ENCODE measurements around the gene ACAA1. TPM values are rescaled to one million over a fixed set of nuclear protein-coding genes. Genes with fewer than 3 reads are reported as not detected.
"Not testable (repeated sequence)": the region's sequence is repeated elsewhere in the genome, so short reads cannot be mapped to it uniquely, and the experiment has no call there.

The ACAA1 gene
- total and polyA plus RNA-seq, 2 experiments from 2014 or later = 141 to 250 TPM

- TF ChIP-seq EZH2 (IDR thresholded peaks at IDR 0.05; ENCODE audit: borderline replicate concordance) = no peak
- TF ChIP-seq CTCF (IDR thresholded peaks at IDR 0.05; ENCODE audit: poor library complexity) = no peak
- WGBS (ENCODE audit: low lambda C conversion rate, missing lambda C conversion rate) = 95% methylated on average over 13 of the region's 13 CpGs
- no peak overlapping the region for H3K27ac ChIP-seq
- H2AFZ ChIP-seq = no peak overlapping the region
- H3K27me3 ChIP-seq = no peaks in the 10 kb centered on the region
- no peaks in the 10 kb centered on the region for H3K4me1 ChIP-seq (ENCODE audit: insufficient read depth)
- no peaks in the 10 kb centered on the region for H3K9me3 ChIP-seq (ENCODE audit: low read depth)
- no peak for DNase-seq (ENCODE audit: low spot score)
- no peak overlapping the region for H3K4me3 ChIP-seq
- no peaks in the 10 kb centered on the region for H3K36me3 ChIP-seq (replicated peaks; ENCODE audit: insufficient read depth, low read depth)
- no peak overlapping the region for H3K4me2 ChIP-seq
- no peaks in the 10 kb centered on the region for H3K79me2 ChIP-seq
- H3K9me2 ChIP-seq (replicated peaks; ENCODE audit: insufficient read depth) = no peaks in the 10 kb centered on the region
- no peaks in the 10 kb centered on the region for H4K20me1 ChIP-seq (ENCODE audit: insufficient read depth, poor library complexity, severe bottlenecking)
Observed at GRCh38 chr3:38083871-38084333, 53.0 kb downstream of the ACAA1 start.

- not testable (repeated sequence) for H3K27ac ChIP-seq
Observed at GRCh38 chr3:38083254-38083653, 53.7 kb downstream of the ACAA1 start.

GRCh38 chr3:38082296-38082695 is 54.6 kb downstream of the ACAA1 start:
- not testable (repeated sequence) for H3K27ac ChIP-seq; H3K4me2 ChIP-seq; H3K9me3 ChIP-seq (ENCODE audit: low read depth); DNase-seq (ENCODE audit: low spot score); H3K4me1 ChIP-seq (ENCODE audit: insufficient read depth); H3K79me2 ChIP-seq; H3K9me2 ChIP-seq (replicated peaks; ENCODE audit: insufficient read depth); H3K36me3 ChIP-seq (replicated peaks; ENCODE audit: insufficient read depth, low read depth); H4K20me1 ChIP-seq (ENCODE audit: insufficient read depth, poor library complexity, severe bottlenecking); H3K27me3 ChIP-seq; H3K4me3 ChIP-seq; H2AFZ ChIP-seq
- WGBS (ENCODE audit: low lambda C conversion rate, missing lambda C conversion rate) = 94% methylated on average over 12 of the region's 16 CpGs

More at GRCh38 chr3:38083254-38083653, 53.7 kb downstream of the ACAA1 start:
- H3K79me2 ChIP-seq; H3K9me2 ChIP-seq (replicated peaks; ENCODE audit: insufficient read depth); H3K4me3 ChIP-seq; H3K4me2 ChIP-seq; H3K27me3 ChIP-seq; H3K9me3 ChIP-seq (ENCODE audit: low read depth); H3K4me1 ChIP-seq (ENCODE audit: insufficient read depth); DNase-seq (ENCODE audit: low spot score); H3K36me3 ChIP-seq (replicated peaks; ENCODE audit: insufficient read depth, low read depth); H2AFZ ChIP-seq; H4K20me1 ChIP-seq (ENCODE audit: insufficient read depth, poor library complexity, severe bottlenecking): not testable (repeated sequence)
- WGBS (ENCODE audit: low lambda C conversion rate, missing lambda C conversion rate) = 83% methylated on average over 1 of the region's 1 CpG

- H3K27ac ChIP-seq; H3K79me2 ChIP-seq; H3K4me3 ChIP-seq; H3K27me3 ChIP-seq; H3K9me3 ChIP-seq (ENCODE audit: low read depth); H4K20me1 ChIP-seq (ENCODE audit: insufficient read depth, poor library complexity, severe bottlenecking); DNase-seq (ENCODE audit: low spot score); H3K36me3 ChIP-seq (replicated peaks; ENCODE audit: insufficient read depth, low read depth); H3K9me2 ChIP-seq (replicated peaks; ENCODE audit: insufficient read depth); H2AFZ ChIP-seq; H3K4me1 ChIP-seq (ENCODE audit: insufficient read depth); H3K4me2 ChIP-seq: not testable (repeated sequence)
- WGBS (ENCODE audit: low lambda C conversion rate, missing lambda C conversion rate) = 50% methylated on average over 3 of the region's 3 CpGs
Observed at GRCh38 chr3:38077073-38077472, 59.9 kb downstream of the ACAA1 start.

Small RNA genes within 50 kb of the gene (small RNA-seq; reads per million reads assigned to genes)
- gene RF00019 = not detected

Other genes with a start within 250 kb of the ACAA1 start
- gene VILL, start 146.3 kb downstream of the ACAA1 start, total RNA-seq = 47.0 and 47.4 TPM in 2 replicates
- gene VILL, start 146.3 kb downstream of the ACAA1 start, polyA plus RNA-seq = 39.3 and 39.7 TPM in 2 replicates
- gene PLCD1, start 107.5 kb downstream of the ACAA1 start, total RNA-seq = 17.1 and 22.6 TPM in 2 replicates
- 21.7 and 24.8 TPM in 2 replicates for gene PLCD1, start 107.5 kb downstream of the ACAA1 start, polyA plus RNA-seq
- 0.23 and 0.68 TPM in 2 replicates for gene DLEC1, start 97.9 kb downstream of the ACAA1 start, total RNA-seq
- gene DLEC1, start 97.9 kb downstream of the ACAA1 start, polyA plus RNA-seq = 1.5 and 1.6 TPM in 2 replicates
- 12.7 and 14.3 TPM in 2 replicates for gene MYD88, start 1.5 kb upstream of the ACAA1 start, total RNA-seq
- 44.7 and 51.4 TPM in 2 replicates for gene MYD88, start 1.5 kb upstream of the ACAA1 start, polyA plus RNA-seq
- gene OXSR1, start 28.4 kb upstream of the ACAA1 start, total RNA-seq = 30.7 TPM in 2 replicates
- 11.7 and 15.7 TPM in 2 replicates for gene OXSR1, start 28.4 kb upstream of the ACAA1 start, polyA plus RNA-seq
- gene SLC22A13, start 128.7 kb upstream of the ACAA1 start, total RNA-seq = 0.77 TPM in 1 of 2 replicates, not detected in the other
- 0.33 TPM in 1 of 2 replicates, not detected in the other for gene SLC22A13, start 128.7 kb upstream of the ACAA1 start, polyA plus RNA-seq
- gene SLC22A14, start 145.2 kb upstream of the ACAA1 start, total RNA-seq = 0.20 and 0.57 TPM in 2 replicates
- 0.64 TPM in 1 of 2 replicates, not detected in the other for gene SLC22A14, start 145.2 kb upstream of the ACAA1 start, polyA plus RNA-seq
- gene XYLB, start 209.7 kb upstream of the ACAA1 start, total RNA-seq = 7.1 and 8.2 TPM in 2 replicates
- gene XYLB, start 209.7 kb upstream of the ACAA1 start, polyA plus RNA-seq = 5.5 and 12.5 TPM in 2 replicates